Transverse colon (tissue), 4 donors: ENCODE measurements around the gene IQGAP1.

ENCODE experiments used
- CTCF ChIP-seq, 5 experiments: fragments of 200-600 bp in 3 of 5; fragments of 450-650 bp in 2 of 5; sonication (generic) in 3 of 5; IDR thresholded peaks; 1 replicate in 2 of 5; 2 replicates in 3 of 5; pipeline ENCODE4 v1.5.1; 2016 to 2017; ENCODE audit warnings: antibody characterized with exemption in 5 of 5, inconsistent platforms in 3 of 5, mild to moderate bottlenecking in 2 of 5, moderate library complexity in 1 of 5
- EP300 ChIP-seq: sonication (generic); formaldehyde crosslinking; IDR thresholded peaks from one replicate; pipeline ENCODE4 v1.6.1; 2017; ENCODE audit warnings: antibody characterized with exemption, low read depth
- POLR2A ChIP-seq: fragments of 450-650 bp; IDR thresholded peaks from one replicate; pipeline ENCODE4 v1.6.1; 2016; ENCODE audit warnings: antibody characterized with exemption, mild to moderate bottlenecking, moderate library complexity
- POLR2AphosphoS5 ChIP-seq, 3 donors: sonication (generic); formaldehyde crosslinking; IDR thresholded peaks; one replicate each; pipeline ENCODE4 v1.6.1; 2016; ENCODE audit warnings: antibody characterized with exemption in 3 of 3

GRCh38 chr15:90421527-90421926 lies 33.5 kb downstream of the IQGAP1 start:
- TF ChIP-seq POLR2A (no peak), CTCF (IDR thresholded peaks at IDR 0.05) (no peak), POLR2AphosphoS5 (IDR thresholded peaks at IDR 0.05) (no peak), EP300 (no peak)
